GM19372 (cell line): ENCODE data around the gene HSD3B2.
"Not testable (repeated sequence)": the region's sequence is repeated elsewhere in the genome, so short reads cannot be mapped to it uniquely, and the experiment has no call there.

Experiments
- ATAC-seq: cut with Tn5 transposase; IDR thresholded peaks from one replicate; pipeline ENCODE4 v1.9.1; 2021; ENCODE audit warnings: mild to moderate bottlenecking, low read depth, moderate library complexity; ENCODE audit not compliant: unreplicated experiment

HSD3B2 gene

GRCh38 chr1:119414950-119415349, at the start of gene HSD3B2:
Gene HSD3B2 (plus strand): TSS chr1:119415150. CDS start chr1:119415420, 270 bp downstream.
- no peak for ATAC-seq

GRCh38 chr1:119366424-119366823, 48.5 kb upstream of the HSD3B2 start:
- ATAC-seq = no peak

- ATAC-seq = no peak
Observed at GRCh38 chr1:119367432-119368124, 47.4 kb upstream of the HSD3B2 start.

DNA sequence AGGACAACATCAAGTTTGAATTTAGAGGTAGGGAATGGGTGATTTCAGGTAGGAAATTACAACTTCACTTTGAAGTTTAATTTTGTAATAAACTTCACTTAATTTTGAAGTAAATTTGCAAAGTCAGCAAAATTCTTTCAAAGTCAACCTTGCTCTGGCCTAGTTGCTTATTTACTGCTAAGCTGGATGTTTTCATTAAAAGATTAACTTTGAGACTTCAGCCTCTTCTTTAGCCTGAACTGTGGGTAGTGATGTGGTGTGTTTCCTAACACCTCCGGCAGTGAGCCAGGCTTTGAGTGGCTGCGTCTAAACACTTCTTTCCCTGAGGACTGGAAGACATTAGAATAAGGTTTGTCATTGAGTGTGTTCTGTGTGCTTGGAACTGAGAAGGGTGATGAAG, 46.4 kb upstream of the HSD3B2 start, which contains the start of gene HAO2:
Gene HAO2, plus strand, starts transcription at position 232 of the 400 bp plus-strand sequence. CDS start 12,301 bp downstream, outside the sequence.
- no peak for ATAC-seq

GRCh38 chr1:119370748-119371147, 44.2 kb upstream of the HSD3B2 start:
- ATAC-seq = no peak

GRCh38 chr1:119371815-119372214, 43.1 kb upstream of the HSD3B2 start:
- ATAC-seq = no peak

DNA sequence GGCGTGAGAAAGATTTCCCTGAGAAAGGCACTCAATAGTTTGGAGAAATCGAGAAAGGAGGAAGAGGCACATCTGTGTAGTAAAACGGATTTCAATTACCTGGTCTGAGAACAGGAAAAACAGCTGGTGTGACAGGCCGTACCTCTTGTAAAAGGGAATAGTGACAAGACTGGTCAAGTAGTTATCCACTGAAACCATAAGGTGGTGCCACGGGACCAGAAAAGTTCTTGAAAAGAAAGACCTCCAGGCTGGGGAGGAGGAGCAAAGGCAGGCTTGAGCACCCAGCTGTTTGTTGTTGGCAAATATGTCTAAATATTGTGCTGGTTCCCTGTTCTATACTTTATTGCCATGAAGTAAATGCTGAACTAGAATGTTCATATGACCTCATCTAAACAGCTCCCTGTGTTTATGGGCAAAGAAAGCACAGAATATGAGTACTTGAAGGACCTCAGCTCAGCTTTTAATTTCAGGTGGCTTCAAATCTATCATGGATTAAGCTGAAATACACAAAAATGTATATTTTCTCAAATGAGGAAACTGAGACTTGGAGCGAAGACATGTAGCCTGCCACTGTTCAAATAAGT, 42.4 kb upstream of the HSD3B2 start:
- peak; percentile 68 for ATAC-seq

GRCh38 chr1:119373465-119373864, 41.5 kb upstream of the HSD3B2 start:
- no peak for ATAC-seq

GRCh38 chr1:119374208-119374874, 40.6 kb upstream of the HSD3B2 start:
- no peak for ATAC-seq

DNA sequence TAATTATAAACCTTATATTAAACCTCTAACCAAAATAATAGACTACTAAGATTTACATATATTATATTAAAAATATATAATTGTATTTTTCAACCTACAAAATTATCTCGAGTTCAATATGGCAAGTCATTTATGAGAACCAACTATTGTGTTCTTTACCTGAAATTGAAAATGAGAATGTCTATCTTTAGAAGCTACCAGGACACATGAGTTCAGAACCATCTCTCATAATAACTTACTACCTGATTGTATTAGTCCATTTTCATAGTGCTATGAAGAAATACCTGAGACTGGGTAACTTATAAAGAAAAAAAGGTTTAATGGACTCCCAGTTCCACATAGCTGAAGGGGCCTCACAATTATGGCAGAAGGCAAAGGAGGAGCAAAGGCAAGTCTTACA, 39.6 kb upstream of the HSD3B2 start:
- no peak for ATAC-seq

DNA sequence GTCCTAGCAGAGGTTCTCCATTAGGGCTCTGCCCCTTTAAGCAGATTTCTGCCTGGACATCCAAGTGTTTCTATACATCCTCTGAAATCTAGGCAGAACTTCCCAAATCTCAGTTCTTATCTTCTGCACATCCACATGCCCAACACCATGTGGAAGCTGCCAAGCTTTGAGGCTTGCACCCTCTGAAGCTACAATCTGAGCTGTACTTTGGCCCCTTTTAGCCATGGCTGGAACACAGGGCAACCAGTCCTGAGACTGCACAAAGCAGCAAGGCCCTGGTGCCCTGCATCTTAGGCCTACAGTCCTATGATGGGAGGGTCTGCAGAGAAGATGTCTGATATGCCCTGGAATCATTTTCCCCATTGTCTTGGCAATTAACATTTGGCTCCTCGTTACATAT, 38.4 kb upstream of the HSD3B2 start:
- no peak for ATAC-seq

DNA sequence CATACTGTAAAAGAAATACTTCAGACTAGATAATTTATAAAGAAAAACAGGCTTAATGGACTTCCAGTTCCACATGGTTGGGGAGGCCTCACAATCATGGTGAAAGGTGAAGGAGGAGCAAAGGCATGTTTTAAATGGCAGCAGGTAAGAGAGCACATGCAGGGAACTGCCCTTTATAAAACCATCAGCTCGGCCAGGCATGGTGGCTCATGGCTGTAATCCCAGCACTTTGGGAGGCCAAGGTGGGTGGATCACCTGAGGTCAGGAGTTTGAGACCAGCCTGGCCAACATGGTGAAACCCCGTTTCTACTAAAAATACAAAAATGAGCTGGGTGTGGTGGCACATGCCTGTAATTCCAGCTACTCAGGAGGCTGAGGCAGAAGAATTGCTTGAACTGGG, 37.4 kb upstream of the HSD3B2 start:
- not testable (repeated sequence) for ATAC-seq

DNA sequence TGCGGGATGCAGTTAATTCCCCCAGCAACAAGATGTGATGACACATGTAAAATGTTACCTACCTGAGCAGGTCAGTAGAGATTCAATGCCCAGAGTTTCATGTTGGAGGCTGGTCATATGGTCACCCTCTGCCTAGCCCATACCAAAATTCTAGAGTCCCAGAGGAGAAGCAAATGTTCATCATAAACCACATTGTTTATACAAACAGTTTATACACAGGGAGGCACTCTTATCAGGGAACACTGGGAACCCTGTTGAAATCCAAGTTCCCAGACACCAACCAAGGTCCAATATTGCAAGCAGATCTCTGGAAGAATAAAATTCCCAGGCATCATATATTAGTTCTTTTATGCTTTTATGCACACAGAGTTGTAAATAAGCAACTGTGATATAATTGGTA, 35.8 kb upstream of the HSD3B2 start:
- no peak for ATAC-seq

DNA sequence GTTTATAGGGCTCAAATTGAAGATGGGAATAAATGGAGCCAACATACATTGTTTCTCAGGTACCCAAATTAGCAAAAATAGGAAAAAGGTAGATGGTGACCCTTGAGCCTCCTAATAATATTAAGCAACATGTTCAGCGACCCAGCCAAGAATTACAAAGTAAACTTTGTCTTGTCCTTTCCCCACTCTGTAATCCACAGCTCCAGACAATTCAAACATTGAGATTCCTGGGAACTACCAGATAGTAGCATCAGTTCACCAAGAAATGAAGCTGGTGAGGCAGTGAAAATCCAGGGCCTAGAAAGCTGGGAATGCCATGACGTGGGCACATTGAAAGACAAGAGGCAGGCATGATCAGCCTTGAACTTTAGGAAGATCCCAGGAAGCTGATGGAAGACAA, 34.6 kb upstream of the HSD3B2 start:
- no peak for ATAC-seq

- ATAC-seq = no peak
Observed at GRCh38 chr1:119380983-119381662, 33.8 kb upstream of the HSD3B2 start.

DNA sequence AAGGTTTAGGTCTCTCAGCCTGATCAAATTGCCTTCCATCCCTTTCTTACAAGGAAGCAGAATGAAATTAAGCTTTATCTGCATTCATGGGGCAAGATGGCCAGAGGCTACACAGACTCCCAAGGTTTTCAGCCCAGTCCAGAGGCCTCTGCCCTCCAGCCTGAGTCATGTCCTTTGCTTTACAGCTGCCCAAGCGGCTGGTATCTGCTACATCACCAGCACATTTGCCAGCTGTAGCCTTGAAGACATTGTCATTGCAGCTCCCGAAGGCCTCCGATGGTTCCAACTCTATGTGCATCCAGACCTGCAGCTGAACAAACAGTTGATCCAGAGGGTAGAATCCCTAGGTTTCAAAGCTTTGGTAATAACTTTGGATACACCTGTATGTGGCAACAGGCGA, 30.4 kb upstream of the HSD3B2 start:
- no peak for ATAC-seq

GRCh38 chr1:119385650-119386049, 29.3 kb upstream of the HSD3B2 start:
- ATAC-seq = no peak

DNA sequence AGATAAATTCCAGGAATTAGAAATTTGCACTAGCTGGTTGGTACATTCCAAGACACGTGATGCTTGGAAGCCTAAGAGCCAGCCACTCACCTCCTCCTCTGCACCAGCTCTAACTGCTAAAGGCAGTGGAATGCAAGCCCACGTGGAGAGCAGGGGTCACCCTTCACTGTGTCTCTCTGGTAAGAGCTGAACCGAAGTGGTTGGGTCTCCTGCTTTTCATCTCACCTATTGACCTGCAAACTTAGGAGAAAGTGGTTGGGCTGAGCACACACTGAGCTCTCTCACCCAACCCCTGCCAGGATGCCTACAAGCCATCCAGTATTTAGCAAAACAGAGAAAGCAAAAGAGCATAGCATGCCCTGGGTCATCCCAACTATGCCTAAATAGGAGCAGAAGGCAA, 27.1 kb upstream of the HSD3B2 start:
- no peak for ATAC-seq

DNA sequence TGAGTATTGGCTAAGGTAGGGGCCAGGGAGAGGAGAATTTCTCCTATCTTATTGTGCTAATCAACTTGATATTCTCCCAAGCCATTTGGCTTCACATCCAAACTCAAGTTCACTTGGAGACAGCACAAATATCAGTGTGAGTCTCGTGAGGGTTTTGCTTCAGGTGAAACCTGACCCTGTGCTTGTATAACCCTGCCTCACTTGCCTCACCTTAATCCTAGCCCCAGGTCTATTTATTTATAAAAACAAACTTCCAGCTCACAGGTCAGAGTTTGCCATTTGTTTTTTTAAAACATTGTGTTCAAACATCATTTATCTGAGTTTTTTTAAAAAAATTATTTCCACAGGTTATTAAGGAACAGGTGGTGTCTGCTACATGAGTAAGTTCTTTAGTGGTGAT, 26.5 kb upstream of the HSD3B2 start:
- ATAC-seq = no peak

DNA sequence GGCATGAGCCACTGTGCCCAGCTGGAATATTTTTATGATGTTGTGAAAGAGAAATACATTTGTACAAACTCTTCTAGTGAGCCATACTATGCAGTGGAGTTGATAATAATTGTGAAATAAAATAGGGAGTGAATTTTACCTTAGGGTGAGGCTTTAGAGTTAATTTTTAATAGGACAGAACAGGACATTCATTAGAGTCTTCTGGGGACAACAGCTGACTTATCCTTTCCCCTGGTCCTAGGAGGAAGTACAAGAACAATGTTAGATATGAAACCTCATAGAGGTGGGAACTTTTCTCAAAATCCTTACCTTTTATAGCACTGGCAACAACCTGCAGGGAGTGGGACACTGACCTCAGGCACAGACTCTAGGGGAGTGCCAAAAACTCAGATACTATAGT, 24.4 kb upstream of the HSD3B2 start:
- ATAC-seq = no peak

GRCh38 chr1:119391749-119392148, 23.2 kb upstream of the HSD3B2 start:
- ATAC-seq = no peak
